Thyroid gland (tissue), 4 donors: ENCODE data around the gene NFATC4. TPM values are rescaled to one million over a fixed set of nuclear protein-coding genes. Genes with fewer than 3 reads are reported as not detected.

Experiments
- DNase-seq, 2 donors: peaks; one replicate each; pipeline ENCODE4 v3.0.0-alpha.2; 2019
- H3K27ac ChIP-seq, 3 donors: fragments of 200-600 bp; sonication (generic); 1 replicate in 2 of 3; 2 replicates in 1 of 3; pipeline ENCODE4 v1.5.1; 2016 to 2019; ENCODE audit warnings: mild to moderate bottlenecking in 1 of 3, moderate library complexity in 1 of 3
- H3K27me3 ChIP-seq: fragments of 200-600 bp; sonication (generic); one replicate; pipeline ENCODE4 v1.5.1; 2019
- H3K36me3 ChIP-seq, 2 donors: fragments of 200-600 bp; sonication (generic); one replicate each; pipeline ENCODE4 v1.5.1; 2016 to 2019
- H3K4me1 ChIP-seq, 2 donors: fragments of 200-600 bp; sonication (generic); one replicate each; pipeline ENCODE4 v1.5.1; 2017 to 2019
- H3K4me3 ChIP-seq, 3 donors: fragments of 200-600 bp; sonication (generic); replicated peaks in 1 of 3; 1 replicate in 2 of 3; 2 replicates in 1 of 3; pipeline ENCODE4 v1.5.1; 2016; ENCODE audit warnings: mild to moderate bottlenecking in 1 of 3
- H3K9me3 ChIP-seq: fragments of 200-600 bp; sonication (generic); one replicate; pipeline ENCODE4 v1.5.1; 2017
- CTCF ChIP-seq, 6 experiments: fragments of 200-600 bp in 3 of 6; fragments of 450-650 bp in 3 of 6; sonication (generic) in 3 of 6; IDR thresholded peaks; one replicate each; pipeline ENCODE4 v1.5.1; 2016 to 2019; ENCODE audit warnings: antibody characterized with exemption in 6 of 6, mild to moderate bottlenecking in 2 of 6, inconsistent platforms in 1 of 6, moderate library complexity in 1 of 6
- POLR2A ChIP-seq, 2 donors: fragments of 450-650 bp; IDR thresholded peaks; one replicate each; pipeline ENCODE4 v1.6.1; 2017; ENCODE audit warnings: antibody characterized with exemption in 2 of 2, mild to moderate bottlenecking in 2 of 2, moderate library complexity in 1 of 2
- WGBS, 2 donors: methylation state at CpG; one replicate each; pipeline ENCODE4 v1.1.5; 2017; 5-methylcytosine and 5-hydroxymethylcytosine counted together
- intact Hi-C: fragments of 100-400 bp; cut with DNase I; formaldehyde crosslinking; loops from one replicate; pipeline ENCODE4 v1.15.1; 2023
- total RNA-seq, 4 donors: library from RNA; depleted of rRNA; stranded (reverse); fragments of >200 nt; gene quantifications; one replicate each; pipeline ENCODE4 v1.2.3, GENCODE V29; 2016

NFATC4 gene
- total RNA-seq, 4 donors from 2014 or later = 19.4 to 41.3 (median 38.6) TPM

DNA sequence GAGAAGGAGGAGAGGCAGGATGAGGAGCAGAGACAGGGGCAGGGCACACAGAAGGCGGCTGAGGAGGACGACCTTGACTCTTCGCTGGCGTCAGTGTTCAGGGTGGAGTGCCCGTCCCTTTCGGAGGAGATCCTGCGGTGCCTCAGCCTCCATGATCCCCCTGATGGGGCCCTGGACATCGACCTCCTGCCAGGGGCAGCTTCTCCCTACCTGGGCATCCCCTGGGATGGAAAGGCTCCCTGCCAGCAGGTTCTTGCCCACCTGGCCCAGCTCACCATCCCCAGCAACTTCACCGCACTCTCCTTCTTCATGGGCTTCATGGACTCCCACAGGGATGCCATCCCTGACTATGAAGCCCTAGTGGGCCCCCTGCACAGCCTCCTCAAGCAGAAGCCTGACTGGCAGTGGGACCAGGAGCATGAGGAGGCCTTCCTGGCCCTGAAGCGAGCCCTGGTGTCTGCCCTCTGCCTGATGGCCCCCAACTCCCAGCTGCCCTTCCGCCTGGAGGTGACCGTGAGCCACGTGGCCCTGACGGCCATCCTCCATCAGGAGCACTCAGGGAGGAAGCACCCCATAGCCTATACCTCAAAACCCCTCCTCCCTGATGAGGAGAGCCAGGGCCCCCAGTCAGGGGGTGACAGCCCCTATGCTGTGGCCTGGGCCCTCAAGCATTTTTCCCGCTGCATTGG lies 46.9 kb downstream of the NFATC4 start:
- H3K4me3 ChIP-seq = no peak overlapping the region
- TF ChIP-seq POLR2A (IDR thresholded peaks at IDR 0.05) = no peak
- TF ChIP-seq CTCF (IDR thresholded peaks at IDR 0.05) = no peak
- intact Hi-C loops = no loop called here
- H3K27me3 ChIP-seq = no peaks in the 10 kb centered on the region
- WGBS, 2 donors = 93 to 94% methylated on average over 14 of the region's 15 CpGs
- no peak overlapping the region for H3K27ac ChIP-seq
- peaks cover 9 to 22% of the 10 kb centered on the region in 2 donors for H3K4me1 ChIP-seq
- H3K36me3 ChIP-seq = peaks cover 0 to 3% of the 10 kb centered on the region in 2 donors
- no peak for DNase-seq
- H3K9me3 ChIP-seq = no peaks in the 10 kb centered on the region

GRCh38 chr14:24415421-24416253 lies 47.7 kb downstream of the NFATC4 start:
- TF ChIP-seq CTCF (IDR thresholded peaks at IDR 0.05) (no peak), POLR2A (IDR thresholded peaks at IDR 0.05) (no peak)
- Histone ChIP-seq H3K4me1 (peaks cover 9 to 22% of the 10 kb centered on the region in 2 donors), H3K27ac (no peak overlapping the region), H3K36me3 (peaks cover 0 to 3% of the 10 kb centered on the region in 2 donors), H3K4me3 (no peak overlapping the region), H3K27me3 (no peaks in the 10 kb centered on the region), H3K9me3 (no peaks in the 10 kb centered on the region)
- DNase-seq = no peak
- intact Hi-C loops = no loop called here
- 91% methylated on average over 19 to 24 of the region's 25 CpGs for WGBS, 2 donors

GRCh38 chr14:24416254-24416931 lies 48.4 kb downstream of the NFATC4 start:
- WGBS, 2 donors = 77 to 82% methylated on average over 13 to 18 of the region's 19 CpGs
- peaks cover 9 to 20% of the 10 kb centered on the region in 2 donors for H3K4me1 ChIP-seq
- no peak overlapping the region for H3K4me3 ChIP-seq
- intact Hi-C loops = no loop called here
- H3K36me3 ChIP-seq = peaks cover 0 to 3% of the 10 kb centered on the region in 2 donors
- H3K27me3 ChIP-seq = no peaks in the 10 kb centered on the region
- no peak for DNase-seq
- TF ChIP-seq CTCF (IDR thresholded peaks at IDR 0.05) = no peak
- TF ChIP-seq POLR2A (IDR thresholded peaks at IDR 0.05) = no peak
- no peak overlapping the region for H3K27ac ChIP-seq
- H3K9me3 ChIP-seq = no peaks in the 10 kb centered on the region

DNA sequence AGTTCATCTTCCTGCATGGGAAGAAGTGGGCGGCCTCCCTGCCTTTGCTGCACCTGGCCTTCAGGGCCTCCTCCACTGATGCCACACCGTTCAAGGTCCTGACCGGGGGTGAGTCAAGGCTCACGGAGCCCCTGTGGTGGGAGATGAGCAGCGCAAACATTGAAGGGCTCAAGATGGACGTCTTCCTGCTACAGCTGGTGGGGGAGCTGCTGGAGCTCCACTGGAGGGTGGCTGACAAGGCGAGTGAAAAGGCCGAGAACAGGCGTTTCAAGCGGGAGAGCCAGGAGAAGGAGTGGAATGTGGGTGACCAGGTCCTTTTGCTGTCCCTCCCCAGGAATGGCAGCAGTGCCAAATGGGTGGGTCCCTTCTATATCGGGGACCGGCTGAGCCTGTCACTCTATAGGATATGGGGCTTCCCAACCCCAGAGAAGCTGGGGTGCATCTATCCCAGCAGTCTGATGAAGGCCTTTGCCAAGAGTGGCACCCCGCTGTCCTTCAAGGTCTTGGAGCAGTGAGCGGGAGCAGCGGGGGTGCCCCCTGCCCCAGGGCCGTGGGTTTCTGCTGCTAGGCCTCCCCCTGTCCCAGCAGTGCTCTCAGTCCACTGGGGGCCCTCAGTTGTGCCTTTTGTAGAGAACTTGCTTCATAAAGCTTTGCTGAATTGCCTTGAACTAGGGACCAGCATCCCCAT lies 49.1 kb downstream of the NFATC4 start:
- TF ChIP-seq POLR2A (IDR thresholded peaks at IDR 0.05) = no peak
- TF ChIP-seq CTCF (IDR thresholded peaks at IDR 0.05) = no peak
- H3K4me1 ChIP-seq = peaks cover 3 to 13% of the 10 kb centered on the region in 2 donors
- H3K9me3 ChIP-seq = no peaks in the 10 kb centered on the region
- H3K4me3 ChIP-seq = no peak overlapping the region
- intact Hi-C loops = no loop called here
- no peak overlapping the region for H3K27ac ChIP-seq
- 85 to 86% methylated on average over 16 of the region's 16 CpGs for WGBS, 2 donors
- no peak for DNase-seq
- peaks cover 0 to 3% of the 10 kb centered on the region in 2 donors for H3K36me3 ChIP-seq
- no peaks in the 10 kb centered on the region for H3K27me3 ChIP-seq
